Glomerular visceral epithelial cell (primary cell): ENCODE measurements around the gene ZNF621.

Source experiments
- DNase-seq: peaks from one replicate; pipeline ENCODE4 v3.0.0-alpha.2; 2016; ENCODE audit errors: extremely low spot score

The ZNF621 gene

GRCh38 chr3:40524568-40525285, at the start of gene ZNF621:
Gene ZNF621, plus strand, starts transcription at chr3:40524960. Its CDS starts 881 bp downstream, at chr3:40525841.
- DNase-seq = peak; percentile 88

DNA sequence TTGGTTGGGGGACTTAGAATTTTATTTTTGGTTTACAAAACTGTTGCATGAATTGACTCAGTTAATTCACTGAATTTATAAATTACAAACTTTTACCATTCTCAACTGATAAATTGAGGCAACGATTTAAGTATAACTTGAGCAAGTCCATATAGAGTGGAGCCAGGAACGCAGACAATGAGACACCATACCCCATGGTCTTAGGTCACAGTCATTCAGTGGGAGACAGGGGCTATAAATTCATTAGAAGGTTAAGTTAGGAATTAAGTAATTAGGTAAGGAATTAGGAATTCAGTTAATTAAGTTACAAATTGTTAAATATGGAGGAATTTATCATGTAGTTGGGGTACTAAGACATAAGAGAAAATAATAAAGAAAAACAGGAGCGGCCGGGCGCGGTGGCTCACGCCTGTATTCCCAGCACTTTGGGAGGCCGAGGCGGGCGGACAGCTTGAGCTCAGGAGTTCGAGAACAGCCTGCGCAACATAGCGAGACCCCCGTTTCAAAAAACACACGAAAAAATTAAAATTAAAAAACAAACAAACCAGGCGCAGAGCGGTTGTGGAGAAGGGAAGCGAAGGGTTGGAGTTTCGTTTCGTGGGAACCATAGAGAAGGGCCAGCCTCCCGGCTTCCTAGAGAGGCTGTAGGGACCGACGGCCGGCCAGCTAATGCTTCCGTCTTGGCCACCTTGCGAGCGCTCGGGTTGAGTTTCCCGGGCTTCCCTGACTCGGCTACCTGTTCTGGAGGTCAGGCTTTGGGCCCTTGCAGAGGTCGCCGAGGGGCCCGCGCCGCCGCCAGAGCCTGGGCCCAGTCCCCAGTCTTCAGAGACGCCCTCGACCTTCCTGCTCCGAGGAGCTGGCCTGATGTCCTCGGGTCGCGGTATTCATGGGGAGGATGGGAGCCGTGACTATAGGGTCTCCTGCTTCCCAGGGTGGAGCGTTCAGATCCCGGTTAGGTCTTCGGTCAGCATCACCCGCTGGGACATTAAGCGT, 48.0 kb upstream of the ZNF621 start, which contains the start of gene ZNF619:
TSS of gene ZNF619 (plus strand) at position 645 of the 993 bp plus-strand sequence. CDS start 858 bp downstream, outside the sequence.
- DNase-seq = peak; percentile 71

GRCh38 chr3:40477666-40478065, 47.1 kb upstream of the ZNF621 start:
- DNase-seq = no peak

DNA sequence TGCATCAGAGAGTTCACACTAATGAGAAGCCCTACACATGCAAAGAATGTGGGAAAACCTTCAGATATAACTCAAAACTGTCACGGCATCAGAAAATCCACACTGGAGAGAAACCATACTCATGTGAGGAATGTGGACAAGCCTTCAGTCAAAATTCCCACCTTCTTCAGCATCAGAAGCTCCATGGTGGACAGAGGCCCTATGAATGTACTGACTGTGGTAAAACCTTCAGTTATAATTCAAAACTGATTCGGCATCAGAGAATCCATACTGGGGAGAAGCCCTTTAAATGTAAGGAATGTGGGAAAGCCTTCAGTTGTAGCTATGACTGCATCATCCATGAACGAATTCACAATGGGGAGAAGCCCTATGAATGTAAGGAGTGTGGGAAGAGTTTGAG, 37.6 kb upstream of the ZNF621 start:
- DNase-seq = no peak

GRCh38 chr3:40490916-40491315, 33.8 kb upstream of the ZNF621 start:
- DNase-seq = no peak

DNA sequence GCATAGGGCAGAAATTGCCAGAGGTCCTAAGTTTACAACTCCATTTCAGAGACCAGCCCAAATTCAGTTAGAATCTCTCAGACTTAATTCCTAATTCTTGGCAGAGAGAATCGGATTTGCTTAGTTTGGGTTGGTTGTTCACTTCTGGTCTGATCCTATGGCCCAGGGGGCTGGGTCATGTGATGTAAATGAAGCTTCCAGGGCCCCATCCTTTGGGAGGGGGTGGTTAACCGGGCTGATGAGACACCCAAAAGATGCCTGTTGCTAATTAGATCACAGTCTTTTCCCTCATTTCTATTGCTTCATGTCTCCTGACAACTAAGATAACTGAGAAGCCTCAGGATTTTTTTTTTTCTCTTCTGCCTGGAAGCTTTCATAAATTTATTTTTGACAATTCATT, 30.1 kb upstream of the ZNF621 start:
- no peak for DNase-seq

DNA sequence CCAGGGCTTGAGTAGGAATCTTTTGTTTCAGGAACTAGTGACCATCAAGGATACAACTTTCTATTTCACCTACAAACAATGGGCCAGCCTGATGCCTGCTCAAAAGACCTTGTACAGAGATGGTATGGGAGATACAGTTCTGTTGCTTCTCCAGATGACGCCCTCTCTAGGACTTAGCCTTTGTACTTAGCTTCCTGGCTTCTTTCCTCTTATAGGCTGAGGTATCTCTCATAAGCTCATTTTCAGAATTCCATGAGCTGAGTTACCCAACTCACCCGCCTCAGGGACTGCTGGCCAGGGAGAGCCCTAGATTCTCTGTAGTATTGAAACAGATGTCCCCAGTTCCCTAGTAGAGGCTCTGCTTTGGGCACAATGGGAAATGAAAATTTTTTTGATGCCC, 27.5 kb upstream of the ZNF621 start:
- DNase-seq = no peak

GRCh38 chr3:40499952-40500351, 24.8 kb upstream of the ZNF621 start:
- DNase-seq = no peak

GRCh38 chr3:40502034-40502433, 22.7 kb upstream of the ZNF621 start:
- no peak for DNase-seq

GRCh38 chr3:40504636-40505430, 19.9 kb upstream of the ZNF621 start:
- peak; percentile 88 for DNase-seq

DNA sequence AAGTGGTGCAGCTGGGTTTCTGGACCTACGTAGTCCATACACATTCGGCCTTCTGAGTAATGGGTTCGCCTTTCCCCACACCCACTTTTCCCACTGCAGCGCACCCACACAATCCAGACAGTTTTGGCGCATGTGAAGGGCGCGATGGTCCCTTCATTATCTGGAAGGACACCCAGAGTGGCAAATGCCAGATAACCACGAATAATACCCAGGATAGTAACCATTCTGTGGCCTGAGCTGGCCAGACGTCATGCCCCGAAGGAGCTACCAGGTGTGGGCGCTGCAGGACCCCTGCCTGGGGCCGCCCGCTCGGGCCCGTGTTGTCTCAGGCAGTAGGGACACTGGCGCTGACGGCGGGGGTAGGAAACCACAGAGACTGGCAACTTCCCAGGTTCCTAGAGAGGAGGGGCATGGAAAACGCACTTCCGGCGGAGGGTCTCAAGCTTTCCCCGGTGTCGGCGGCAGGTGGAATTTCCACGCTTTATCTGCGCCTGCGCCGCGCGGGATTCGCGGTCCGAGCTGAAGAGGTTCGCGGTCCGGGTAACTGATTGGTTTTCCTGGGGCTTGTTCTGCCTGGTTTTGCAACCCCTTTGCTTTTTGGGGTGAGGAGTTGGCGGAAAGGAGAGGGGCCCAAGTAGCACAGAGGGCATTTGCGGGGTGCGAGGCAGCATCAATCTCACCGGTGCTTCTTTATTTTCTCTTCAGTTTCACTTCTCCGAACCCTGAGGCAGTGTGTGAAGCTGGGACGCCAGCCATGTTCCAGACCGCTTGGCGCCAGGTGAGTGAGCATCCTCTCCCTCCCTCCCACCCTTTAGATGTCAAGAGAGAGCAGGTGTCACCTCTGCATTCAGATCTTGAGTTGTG, 18.9 kb upstream of the ZNF621 start, which contains the start of gene ZNF620:
TSS of gene ZNF620 (plus strand) at position 441 of the 864 bp plus-strand sequence. CDS start at position 755, 314 bp downstream.
- peak; percentile 79 for DNase-seq

DNA sequence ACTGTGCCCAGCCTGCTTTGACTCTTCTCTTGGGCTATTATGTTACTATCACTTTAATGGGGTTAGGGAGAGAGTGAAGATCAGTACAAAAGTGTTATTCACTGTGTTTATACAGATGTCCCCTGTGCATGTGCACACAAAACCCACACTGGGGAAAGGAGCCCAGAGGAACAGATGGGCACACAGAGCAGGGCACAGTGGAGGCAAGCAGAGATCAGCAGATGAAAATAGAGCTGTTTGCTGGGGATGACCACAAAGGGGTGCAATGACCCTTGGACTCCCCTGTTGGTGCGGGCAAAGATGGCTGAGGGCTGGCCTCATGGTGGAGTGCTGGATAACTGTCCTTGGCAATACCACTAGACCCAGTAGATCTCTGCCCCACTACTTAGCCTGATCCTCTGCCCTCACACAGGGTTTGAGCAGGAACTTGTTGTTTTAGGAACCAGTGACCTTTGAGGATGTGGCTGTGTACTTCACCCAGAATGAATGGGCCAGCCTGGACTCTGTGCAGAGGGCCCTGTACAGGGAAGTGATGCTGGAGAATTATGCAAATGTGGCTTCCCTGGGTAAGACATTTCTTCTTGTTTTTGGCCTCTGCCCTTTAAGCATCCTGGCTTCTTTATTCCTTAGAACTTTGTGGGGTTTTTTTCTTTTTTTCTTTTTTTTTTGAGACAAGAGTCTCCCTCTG, 13.6 kb upstream of the ZNF621 start:
- no peak for DNase-seq

- DNase-seq = no peak
Measured at GRCh38 chr3:40516201-40516600, 8.6 kb upstream of the ZNF621 start.

- no peak for DNase-seq
Measured at GRCh38 chr3:40518067-40518466, 6.7 kb upstream of the ZNF621 start.

DNA sequence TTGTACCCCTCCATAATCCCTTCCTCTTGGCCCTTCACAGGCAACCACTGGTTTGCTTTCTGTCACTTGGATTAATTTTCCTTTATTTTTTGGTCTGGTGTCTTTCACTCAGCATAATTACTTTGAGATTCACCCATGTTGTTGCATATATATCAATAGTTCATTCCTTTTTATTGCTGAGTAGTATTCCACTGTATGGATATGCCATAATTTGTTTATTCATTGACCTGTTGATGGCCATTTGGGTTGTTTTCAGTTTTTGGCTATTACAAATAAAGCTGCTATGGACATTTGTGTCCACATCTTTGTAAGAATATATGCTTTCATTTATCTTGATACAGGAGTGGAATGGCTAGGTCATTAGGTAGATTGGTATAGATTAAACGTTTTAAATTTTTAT, 5.9 kb upstream of the ZNF621 start:
- no peak for DNase-seq

- no peak for DNase-seq
Measured at GRCh38 chr3:40521254-40521653, 3.5 kb upstream of the ZNF621 start.

DNA sequence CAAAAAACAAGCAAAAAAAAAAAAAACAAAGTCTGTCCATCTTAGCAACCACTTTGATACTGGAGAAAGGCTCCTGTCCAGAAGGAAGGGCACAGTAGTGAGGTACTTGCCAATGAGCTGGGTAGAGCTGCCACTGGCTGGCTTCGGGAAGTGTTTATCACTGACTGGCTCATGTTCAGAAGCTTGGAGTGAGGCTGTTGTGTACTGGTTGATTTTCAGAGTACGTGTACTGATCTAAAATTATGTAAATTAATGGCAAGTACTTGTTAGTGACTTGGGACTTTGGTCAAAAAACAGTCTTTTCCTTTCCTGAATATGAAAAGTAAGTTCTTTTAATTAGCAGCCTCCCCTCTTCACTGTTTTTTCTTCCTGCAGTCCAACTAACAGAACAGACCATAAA, 979 bp upstream of the ZNF621 start:
- no peak for DNase-seq

GRCh38 chr3:40524222-40524567, 565 bp upstream of the ZNF621 start:
- no peak for DNase-seq

DNA sequence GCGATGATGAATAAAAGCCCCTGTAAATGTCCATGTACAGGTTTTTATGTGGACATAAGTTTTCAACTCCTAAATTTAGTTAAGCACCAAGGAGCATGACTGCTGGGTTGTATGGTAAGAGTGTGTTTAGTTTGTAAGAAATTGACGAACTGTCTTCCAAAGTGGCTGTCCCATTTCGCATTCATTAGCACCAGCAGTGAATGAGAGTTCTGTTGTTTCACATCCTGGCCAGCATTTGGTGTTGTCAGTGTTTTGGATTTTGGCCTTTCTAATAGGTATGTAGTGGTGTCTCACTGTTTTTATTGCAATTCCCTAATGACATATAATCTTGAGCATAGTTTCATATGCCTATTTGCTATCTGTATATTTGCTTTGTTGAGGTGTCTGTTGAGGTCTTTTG, 3.7 kb downstream of the ZNF621 start:
- no peak for DNase-seq

DNA sequence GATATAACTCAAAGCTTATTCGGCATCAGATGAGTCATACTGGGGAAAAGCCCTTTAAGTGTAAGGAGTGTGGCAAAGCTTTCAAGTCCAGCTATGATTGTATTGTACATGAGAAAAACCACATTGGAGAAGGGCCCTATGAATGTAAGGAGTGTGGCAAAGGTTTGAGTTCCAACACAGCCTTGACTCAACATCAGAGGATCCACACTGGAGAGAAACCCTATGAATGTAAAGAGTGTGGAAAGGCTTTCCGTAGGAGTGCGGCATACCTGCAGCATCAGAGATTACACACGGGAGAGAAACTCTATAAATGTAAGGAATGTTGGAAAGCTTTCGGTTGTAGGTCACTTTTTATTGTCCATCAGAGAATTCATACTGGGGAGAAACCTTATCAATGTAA, 7.5 kb downstream of the ZNF621 start:
- DNase-seq = no peak
